ENCODE results near the gene WDHD1. TPM values are rescaled to one million over a fixed set of nuclear protein-coding genes. Genes with fewer than 3 reads are reported as not detected.

WDHD1 gene
- total and polyA plus RNA-seq, 2 of the 4 experiments (the other 2 are of a cell fraction) = 4.4 to 13.1 TPM

DNA sequence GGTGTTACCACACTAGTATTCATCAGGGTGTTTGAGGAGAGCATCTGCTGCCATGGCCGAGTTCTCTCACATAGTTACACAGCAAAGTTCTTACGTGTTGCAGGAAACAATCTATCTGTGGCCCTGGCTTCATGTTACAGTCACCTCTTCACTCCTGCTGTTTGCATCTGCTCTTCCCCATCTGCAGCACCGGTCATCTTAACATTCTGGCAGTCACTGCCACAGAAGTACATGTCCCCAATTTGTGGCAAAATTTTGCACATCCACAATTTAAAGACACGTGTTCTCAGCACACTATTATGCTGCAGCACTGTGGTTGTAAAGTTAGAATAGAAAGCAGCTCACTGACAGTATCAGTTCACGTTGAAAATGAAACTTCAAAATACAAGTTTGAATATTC is 47.8 kb upstream of the WDHD1 start:
- peaks cover 0 to 2% of the 10 kb centered on the region in 2 experiments; a peak in 1 of 4 replicates for H3K79me1 ChIP-seq (ENCODE audit: low read depth in 1 of 2, low read length in 2 of 2)
- TF ChIP-seq SMC3 (IDR thresholded peaks at IDR 0.05; ENCODE audit: low read depth, low read length) (no peak), MAZ (IDR thresholded peaks at IDR 0.05; ENCODE audit: borderline replicate concordance, low read depth, low read length) (no peak)
- no peak overlapping the region for H3K56ac ChIP-seq (ENCODE audit: extremely low read depth, insufficient read depth, low read length)
- intact Hi-C loops (cut with micrococcal nuclease) (no loop called here), in situ Hi-C loops (cut with MboI; ENCODE audit: low sequenced_read_pairs) (no loop called here), dilution Hi-C loops (cut with HindIII; ENCODE audit: low sequenced_read_pairs, unreplicated experiment) (no loop called here)
- POLR2A ChIA-PET (ENCODE audit: unreplicated experiment) = no interaction called here
- peaks cover 16% of the 10 kb centered on the region for H3K4me1 ChIP-seq (ENCODE audit: control insufficient read depth, insufficient read depth, low read length)
- no peaks in the 10 kb centered on the region for H3K9me3 ChIP-seq (ENCODE audit: control insufficient read depth, insufficient read depth, low read length)
- H2AK9ac ChIP-seq (replicated peaks; ENCODE audit: low read depth, low read length, poor library complexity) = no peak overlapping the region
- 0 out of 2 replicates have a peak overlapping the region, but pooled peaks have one; percentile 0 for H4K91ac ChIP-seq (ENCODE audit: insufficient read depth, low read depth, low read length)
- WGBS, 2 experiments (ENCODE audit: extremely low coverage in 2 of 2, insufficient read length in 1 of 2) = 0% methylated on average over 3 of the region's 5 CpGs; no CpG with 5 or more reads in 1 of the 2 experiments
- peaks cover 16% of the 10 kb centered on the region for H3K9me1 ChIP-seq (ENCODE audit: insufficient read depth, low read length)
- H2BK15ac ChIP-seq (ENCODE audit: low read depth, low read length) = no peak overlapping the region; the same call in 2 of the 3 replicates
- H3K18ac ChIP-seq (ENCODE audit: low read depth, low read length) = no peak overlapping the region
- H3K4me2 ChIP-seq (ENCODE audit: low read depth, low read length) = peak overlapping the region; percentile 90
- H3K4me3 ChIP-seq (ENCODE audit: insufficient read depth, low read depth, low read length) = peak overlapping the region; percentile 8; the same call in 1 of the 2 replicates
- peak overlapping the region; percentile 15 for H3K4ac ChIP-seq (ENCODE audit: low read depth, low read length)
- H2BK120ac ChIP-seq (ENCODE audit: low read depth, low read length) = peak overlapping the region; percentile 9; the same call in 1 of the 2 replicates
- no peak overlapping the region for H2BK20ac ChIP-seq (ENCODE audit: low read depth, low read length)
- H4K8ac ChIP-seq (ENCODE audit: low read depth in 2 of 2, low read length in 2 of 2) = peak overlapping the region in 1 of 2 experiments; percentile 44; a peak in 1 of 4 replicates
- H3K27me3 ChIP-seq (ENCODE audit: control insufficient read depth, insufficient read depth, low read length) = no peaks in the 10 kb centered on the region
- H3K14ac ChIP-seq (replicated peaks; ENCODE audit: low read depth, low read length) = peak overlapping the region; percentile 77
- peak overlapping the region; percentile 3 for H2AFZ ChIP-seq (replicated peaks; ENCODE audit: low read length, poor library complexity)
- no peak overlapping the region for H2BK5ac ChIP-seq (ENCODE audit: low read depth, low read length, poor library complexity, severe bottlenecking)
- BruUV-seq (replicated peaks) = no TSS peak
- H3K9ac ChIP-seq (ENCODE audit: low read depth, low read length) = no peak overlapping the region
- CTCF ChIA-PET = no interaction called here
- H4K20me1 ChIP-seq (ENCODE audit: insufficient read depth, low read length) = peaks cover 4% of the 10 kb centered on the region; the same call in 1 of the 2 replicates
- DNase-seq (peak; percentile 60), ATAC-seq (ENCODE audit: low read depth) (no peak)
- H3K27ac ChIP-seq (ENCODE audit: insufficient read depth, low read length) = no peak overlapping the region
- peak overlapping the region; percentile 10; the same call in 1 of the 2 replicates for H4K5ac ChIP-seq (ENCODE audit: low read depth, low read length)
- H3K23ac ChIP-seq (ENCODE audit: low read depth, low read length) = peak overlapping the region; percentile 39; the same call in 1 of the 2 replicates
- H3K36me3 ChIP-seq (ENCODE audit: control insufficient read depth, insufficient read depth, low read length) = no peaks in the 10 kb centered on the region
- peak overlapping the region; percentile 25; the same call in 1 of the 2 replicates for H2AK5ac ChIP-seq (ENCODE audit: low read depth, low read length)

All from IMR-90 (cell line).